PC-3 (cell line): ENCODE data around the gene KCNK10. TPM values are rescaled to one million over a fixed set of nuclear protein-coding genes. Genes with fewer than 3 reads are reported as not detected.

ENCODE experiments used
- ATAC-seq: fragments of 200-7000 bp; cut with Tn5 transposase; 2 replicates; pipeline ENCODE4 v1.9.1; 2020; ENCODE audit warnings: mild to moderate bottlenecking, moderate library complexity
- BruUV-seq: library from RNA; stranded (reverse); fragments of 400-500 nt; replicated peaks from 2 replicates; lab custom pipeline; 2021; lab: Mats Ljungman, UMichigan
- CTCF ChIA-PET: fragments of 300-600 bp; sonication (Branson Sonifier 250); formaldehyde crosslinking; loops from one replicate; lab custom pipeline; 2022; ENCODE audit warnings: antibody characterized with exemption; lab: Charles Lee
- POLR2A ChIA-PET: fragments of 300-600 bp; sonication (Branson Sonifier 250); formaldehyde crosslinking; loops from one replicate; lab custom pipeline; 2022; ENCODE audit warnings: antibody characterized with exemption; ENCODE audit not compliant: unreplicated experiment; lab: Charles Lee
- DNase-seq: peaks from one replicate; pipeline ENCODE4 v3.0.0-alpha.2; 2015
- H2AFZ ChIP-seq: fragments of 300-600 bp; sonication (generic); 2 replicates; pipeline ENCODE4 v1.6.0; 2016; ENCODE audit warnings: antibody characterized with exemption, low read length
- H3F3A ChIP-seq: fragments of 300-600 bp; sonication (generic); one replicate; pipeline ENCODE4 v1.6.0; 2017; ENCODE audit warnings: antibody characterized with exemption, low read length, control low read depth, mild to moderate bottlenecking; ENCODE audit not compliant: unreplicated experiment
- H3K27ac ChIP-seq: fragments of 300-600 bp; sonication (generic); 2 replicates; pipeline ENCODE4 v1.5.1; 2016; ENCODE audit warnings: mild to moderate bottlenecking, low read length
- H3K27me3 ChIP-seq: fragments of 300-600 bp; sonication (generic); 2 replicates; pipeline ENCODE4 v1.6.1; 2016; ENCODE audit warnings: low read length, mixed read lengths
- H3K36me3 ChIP-seq: fragments of 300-600 bp; sonication (generic); 2 replicates; pipeline ENCODE4 v1.6.1; 2016; ENCODE audit warnings: low read depth, mixed run types, low read length, mixed read lengths
- H3K4me1 ChIP-seq: fragments of 300-600 bp; sonication (generic); 2 replicates; pipeline ENCODE4 v1.5.1; 2016; ENCODE audit warnings: low read length; ENCODE audit not compliant: insufficient read depth
- H3K4me2 ChIP-seq: fragments of 300-600 bp; sonication (generic); 2 replicates; pipeline ENCODE4 v1.6.0; 2016; ENCODE audit warnings: low read length
- H3K4me3 ChIP-seq: fragments of 300-600 bp; sonication (generic); 2 replicates; pipeline ENCODE4 v1.5.1; 2016; ENCODE audit warnings: mild to moderate bottlenecking, low read length, mixed read lengths
- H3K79me2 ChIP-seq: fragments of 300-600 bp; sonication (generic); 2 replicates; pipeline ENCODE4 v1.6.1; 2017; ENCODE audit warnings: low read length, mixed read lengths
- H3K9ac ChIP-seq: fragments of 300-600 bp; sonication (generic); 2 replicates; pipeline ENCODE4 v1.6.0; 2016; ENCODE audit warnings: mild to moderate bottlenecking, low read length
- H3K9me2 ChIP-seq: fragments of 300-600 bp; sonication (generic); replicated peaks from 2 replicates; pipeline ENCODE4 v1.6.1; 2016; ENCODE audit warnings: mixed run types, low read length, mixed read lengths
- H3K9me3 ChIP-seq: fragments of 300-600 bp; sonication (generic); 2 replicates; pipeline ENCODE4 v1.6.1; 2016; ENCODE audit warnings: low read length, mixed read lengths
- H4K20me1 ChIP-seq: fragments of 300-600 bp; sonication (generic); 2 replicates; pipeline ENCODE4 v1.6.1; 2016; ENCODE audit warnings: low read length, mixed read lengths
- EZH2 ChIP-seq: fragments of 300-600 bp; sonication (generic); IDR thresholded peaks from one replicate; pipeline ENCODE4 v1.6.1; 2017; ENCODE audit warnings: antibody characterized with exemption, mild to moderate bottlenecking, low read length; ENCODE audit not compliant: unreplicated experiment
- EZH2phosphoT487 ChIP-seq: fragments of 300-600 bp; sonication (generic); IDR thresholded peaks from 2 replicates; pipeline ENCODE4 v1.6.1; 2018; ENCODE audit warnings: mild to moderate bottlenecking, antibody characterized with exemption, low read length, borderline replicate concordance
- intact Hi-C: fragments of 100-400 bp; cut with micrococcal nuclease; formaldehyde crosslinking; loops from 2 replicates; pipeline ENCODE4 v1.9.0; 2023
- total RNA-seq: library from RNA; depleted of rRNA; stranded (reverse); fragments of >200 nt; gene quantifications from 2 replicates; pipeline ENCODE4 v1.2.3, GENCODE V29; 2014
- TF ChIP-seq, protein P1 (sequence below): fragments of 300-600 bp; sonication (generic); conservative IDR thresholded peaks from 2 replicates; pipeline ENCODE4 v1.5.1; 2017; ENCODE audit warnings: antibody characterized with exemption, low read depth, mild to moderate bottlenecking, low read length

The KCNK10 gene
- total RNA-seq, 1 experiment from 2014 or later, result not detected

- intact Hi-C loops, result no loop called here
- Histone ChIP-seq H4K20me1 (no peaks in the 10 kb centered on the region), H3K9ac (no peak overlapping the region), H3K27me3 (no peaks in the 10 kb centered on the region), H3K9me2 (no peaks in the 10 kb centered on the region), H3K9me3 (no peaks in the 10 kb centered on the region), H2AFZ (no peak overlapping the region), H3K4me1 (no peaks in the 10 kb centered on the region), H3F3A (no peaks in the 10 kb centered on the region), H3K79me2 (no peaks in the 10 kb centered on the region), H3K27ac (no peak overlapping the region), H3K36me3 (no peaks in the 10 kb centered on the region), H3K4me3 (no peak overlapping the region), H3K4me2 (no peak overlapping the region)
- TF ChIP-seq EZH2phosphoT487 (no peak), EZH2 (no peak)
- TF ChIP-seq, protein P1, sequence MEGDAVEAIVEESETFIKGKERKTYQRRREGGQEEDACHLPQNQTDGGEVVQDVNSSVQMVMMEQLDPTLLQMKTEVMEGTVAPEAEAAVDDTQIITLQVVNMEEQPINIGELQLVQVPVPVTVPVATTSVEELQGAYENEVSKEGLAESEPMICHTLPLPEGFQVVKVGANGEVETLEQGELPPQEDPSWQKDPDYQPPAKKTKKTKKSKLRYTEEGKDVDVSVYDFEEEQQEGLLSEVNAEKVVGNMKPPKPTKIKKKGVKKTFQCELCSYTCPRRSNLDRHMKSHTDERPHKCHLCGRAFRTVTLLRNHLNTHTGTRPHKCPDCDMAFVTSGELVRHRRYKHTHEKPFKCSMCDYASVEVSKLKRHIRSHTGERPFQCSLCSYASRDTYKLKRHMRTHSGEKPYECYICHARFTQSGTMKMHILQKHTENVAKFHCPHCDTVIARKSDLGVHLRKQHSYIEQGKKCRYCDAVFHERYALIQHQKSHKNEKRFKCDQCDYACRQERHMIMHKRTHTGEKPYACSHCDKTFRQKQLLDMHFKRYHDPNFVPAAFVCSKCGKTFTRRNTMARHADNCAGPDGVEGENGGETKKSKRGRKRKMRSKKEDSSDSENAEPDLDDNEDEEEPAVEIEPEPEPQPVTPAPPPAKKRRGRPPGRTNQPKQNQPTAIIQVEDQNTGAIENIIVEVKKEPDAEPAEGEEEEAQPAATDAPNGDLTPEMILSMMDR, result no peak
- DNase-seq (no peak), ATAC-seq (no peak)
- no TSS peak for BruUV-seq
- ChIA-PET CTCF (no interaction called here), POLR2A (no interaction called here)
Measured at GRCh38 chr14:88156127-88156526, 166.9 kb downstream of the KCNK10 start.

- Histone ChIP-seq H3F3A (no peaks in the 10 kb centered on the region), H2AFZ (no peak overlapping the region), H3K79me2 (no peaks in the 10 kb centered on the region), H3K27ac (no peak overlapping the region), H3K4me2 (no peak overlapping the region), H3K4me1 (no peaks in the 10 kb centered on the region), H3K27me3 (no peaks in the 10 kb centered on the region), H3K4me3 (no peak overlapping the region), H3K9me2 (no peaks in the 10 kb centered on the region), H3K9me3 (no peaks in the 10 kb centered on the region), H3K9ac (no peak overlapping the region), H3K36me3 (no peaks in the 10 kb centered on the region), H4K20me1 (no peaks in the 10 kb centered on the region)
- ATAC-seq (no peak), DNase-seq (no peak)
- no TSS peak for BruUV-seq
- CTCF ChIA-PET, result no interaction called here
- POLR2A ChIA-PET, result no interaction called here
- no peak for TF ChIP-seq EZH2
- no peak for TF ChIP-seq EZH2phosphoT487
- TF ChIP-seq, protein P1, result no peak
- intact Hi-C loops, result no loop called here
Measured at GRCh38 chr14:88154926-88155325, 168.1 kb downstream of the KCNK10 start.

- TF ChIP-seq EZH2 (no peak), EZH2phosphoT487 (no peak)
- TF ChIP-seq, protein P1, result no peak
- Histone ChIP-seq H3K9me2 (no peaks in the 10 kb centered on the region), H3K27ac (no peak overlapping the region), H2AFZ (no peak overlapping the region), H3F3A (no peaks in the 10 kb centered on the region), H3K27me3 (no peaks in the 10 kb centered on the region), H3K9me3 (no peaks in the 10 kb centered on the region), H3K9ac (no peak overlapping the region), H4K20me1 (no peaks in the 10 kb centered on the region), H3K79me2 (no peaks in the 10 kb centered on the region), H3K4me1 (no peaks in the 10 kb centered on the region), H3K4me2 (no peak overlapping the region), H3K36me3 (no peaks in the 10 kb centered on the region), H3K4me3 (no peak overlapping the region)
- BruUV-seq, result no TSS peak
- no peak for ATAC-seq
- no peak for DNase-seq
- CTCF ChIA-PET, result no interaction called here
- POLR2A ChIA-PET, result no interaction called here
- intact Hi-C loops, result no loop called here
Measured at GRCh38 chr14:88154321-88154720, 168.7 kb downstream of the KCNK10 start.
